Endothelial cell of umbilical vein (primary cell): ENCODE measurements around the gene KRT79.

Source experiments
- EZH2 ChIP-seq: IDR thresholded peaks from 2 replicates; pipeline ENCODE4 v1.6.1; 2012; ENCODE audit warnings: borderline replicate concordance, low read depth, mild to moderate bottlenecking, moderate library complexity, low read length, inconsistent platforms; ENCODE audit not compliant: severe bottlenecking
- GATA2 ChIP-seq: IDR thresholded peaks from 2 replicates; pipeline ENCODE4 v1.7.0; 2011; ENCODE audit warnings: low read depth, mild to moderate bottlenecking, moderate library complexity, mixed read lengths, low read length; ENCODE audit not compliant: insufficient read length, insufficient read depth
- JUN ChIP-seq: IDR thresholded peaks from 2 replicates; pipeline ENCODE4 v1.6.1; 2011; ENCODE audit warnings: borderline replicate concordance, low read depth; ENCODE audit not compliant: insufficient read length, insufficient read depth
- MAX ChIP-seq: IDR thresholded peaks from 2 replicates; pipeline ENCODE4 v1.6.1; 2011; ENCODE audit not compliant: insufficient read depth, insufficient read length
- MYC ChIP-seq: IDR thresholded peaks from one replicate; pipeline ENCODE4 v1.6.1; 2011; ENCODE audit warnings: mild to moderate bottlenecking, low read depth, low read length
- POLR2A ChIP-seq: IDR thresholded peaks from 2 replicates; pipeline ENCODE4 v1.6.1; 2012; ENCODE audit warnings: low read depth, mild to moderate bottlenecking, control low read depth, low read length
- POLR2AphosphoS5 ChIP-seq: IDR thresholded peaks from 2 replicates; pipeline ENCODE4 v1.6.1; 2012; ENCODE audit warnings: low read depth, mild to moderate bottlenecking, control low read depth, low read length, moderate library complexity; ENCODE audit not compliant: insufficient read depth
- TF ChIP-seq, protein P1 (sequence below), 2 donors: IDR thresholded peaks; 1 replicate in 1 of 2; 2 replicates in 1 of 2; pipeline ENCODE4 v1.5.1; 2011; ENCODE audit warnings: low read length in 2 of 2, mild to moderate bottlenecking in 2 of 2, moderate library complexity in 2 of 2, control low read depth in 1 of 2, inconsistent platforms in 1 of 2, low read depth in 1 of 2; ENCODE audit not compliant: insufficient read depth in 1 of 2; ENCODE audit errors: extremely low read depth in 1 of 2

- TF ChIP-seq POLR2A (no peak), MYC (no peak), EZH2 (no peak), MAX (no peak), GATA2 (no peak), JUN (no peak), POLR2AphosphoS5 (no peak)
- TF ChIP-seq, protein P1, sequence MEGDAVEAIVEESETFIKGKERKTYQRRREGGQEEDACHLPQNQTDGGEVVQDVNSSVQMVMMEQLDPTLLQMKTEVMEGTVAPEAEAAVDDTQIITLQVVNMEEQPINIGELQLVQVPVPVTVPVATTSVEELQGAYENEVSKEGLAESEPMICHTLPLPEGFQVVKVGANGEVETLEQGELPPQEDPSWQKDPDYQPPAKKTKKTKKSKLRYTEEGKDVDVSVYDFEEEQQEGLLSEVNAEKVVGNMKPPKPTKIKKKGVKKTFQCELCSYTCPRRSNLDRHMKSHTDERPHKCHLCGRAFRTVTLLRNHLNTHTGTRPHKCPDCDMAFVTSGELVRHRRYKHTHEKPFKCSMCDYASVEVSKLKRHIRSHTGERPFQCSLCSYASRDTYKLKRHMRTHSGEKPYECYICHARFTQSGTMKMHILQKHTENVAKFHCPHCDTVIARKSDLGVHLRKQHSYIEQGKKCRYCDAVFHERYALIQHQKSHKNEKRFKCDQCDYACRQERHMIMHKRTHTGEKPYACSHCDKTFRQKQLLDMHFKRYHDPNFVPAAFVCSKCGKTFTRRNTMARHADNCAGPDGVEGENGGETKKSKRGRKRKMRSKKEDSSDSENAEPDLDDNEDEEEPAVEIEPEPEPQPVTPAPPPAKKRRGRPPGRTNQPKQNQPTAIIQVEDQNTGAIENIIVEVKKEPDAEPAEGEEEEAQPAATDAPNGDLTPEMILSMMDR (IDR thresholded peaks at IDR 0.05; ENCODE audit: extremely low read depth in 1 of 2, insufficient read depth in 1 of 2, low read depth in 1 of 2, low read length in 2 of 2): no peak
Measured at GRCh38 chr12:52814710-52815155, 19.4 kb downstream of the KRT79 start.
